Inflammatory macrophage treated with lipopolysaccharide for 1 hour (primary cell): ENCODE results near the gene CYBA.
"Not testable (repeated sequence)": the region's sequence is repeated elsewhere in the genome, so short reads cannot be mapped to it uniquely, and the experiment has no call there.

Experiments
- DNase-seq, 2 donors: peaks; one replicate each; pipeline ENCODE4 v3.0.0-alpha.2; 2020 to 2022

The CYBA gene

GRCh38 chr16:88686062-88686438 is 35.2 kb upstream of the CYBA start:
- DNase-seq: no peak

GRCh38 chr16:88685156-88686061 is 34.6 kb upstream of the CYBA start:
- DNase-seq: peak; percentile 71 to 88

- DNase-seq: no peak
Measured at GRCh38 chr16:88684569-88685155, 33.8 kb upstream of the CYBA start.

- DNase-seq: peak; percentile 83 to 87
Measured at GRCh38 chr16:88681709-88682451, 31.0 kb upstream of the CYBA start.

GRCh38 chr16:88681084-88681680 is 30.3 kb upstream of the CYBA start:
- no peak for DNase-seq

GRCh38 chr16:88680554-88681083 is 29.8 kb upstream of the CYBA start:
- DNase-seq: no peak

- DNase-seq: no peak
Measured at GRCh38 chr16:88678224-88678979, 27.5 kb upstream of the CYBA start.

- no peak for DNase-seq
Measured at GRCh38 chr16:88677721-88678120, 26.9 kb upstream of the CYBA start.

- DNase-seq: no peak
Measured at GRCh38 chr16:88676502-88677242, 25.8 kb upstream of the CYBA start.

GRCh38 chr16:88673716-88674379 is 23.0 kb upstream of the CYBA start:
- DNase-seq: no peak

GRCh38 chr16:88672776-88673175 is 21.9 kb upstream of the CYBA start:
- DNase-seq: no peak

- DNase-seq: no peak
Measured at GRCh38 chr16:88671806-88672205, 21.0 kb upstream of the CYBA start.

GRCh38 chr16:88669980-88670379 is 19.1 kb upstream of the CYBA start:
- no peak for DNase-seq

GRCh38 chr16:88669493-88669892 is 18.6 kb upstream of the CYBA start:
- not testable (repeated sequence) for DNase-seq

- peak in 1 of 2 donors; percentile 40 for DNase-seq
Measured at GRCh38 chr16:88667461-88667860, 16.6 kb upstream of the CYBA start.

- no peak for DNase-seq
Measured at GRCh38 chr16:88665570-88665969, 14.7 kb upstream of the CYBA start.

GRCh38 chr16:88665148-88665547 is 14.3 kb upstream of the CYBA start:
- DNase-seq: no peak

GRCh38 chr16:88662843-88663606 is 12.2 kb upstream of the CYBA start, which contains the start of gene MVD:
TSS of gene MVD (minus strand) at chr16:88663091. CDS start at chr16:88663080, 11 bp downstream.
- peak; percentile 96 to 98 for DNase-seq

GRCh38 chr16:88662222-88662842 is 11.5 kb upstream of the CYBA start:
- DNase-seq: no peak
